GM12878 (cell line): Measurements from ENCODE around the gene TRMT44. TPM values are rescaled to one million over a fixed set of nuclear protein-coding genes. Genes with fewer than 3 reads are reported as not detected.

ENCODE experiments used
- ATAC-seq: fragments of 200-7000 bp; cut with Tn5 transposase; 3 replicates; pipeline ENCODE4 v1.9.1; 2020; ENCODE audit warnings: mild to moderate bottlenecking, moderate library complexity
- BruUV-seq: library from RNA; stranded (reverse); fragments of 400-500 nt; replicated peaks from 2 replicates; lab custom pipeline; 2021; lab: Mats Ljungman, UMichigan
- CTCF ChIA-PET: fragments of 300-600 bp; sonication (Branson Sonifier 250); formaldehyde crosslinking; extraction: SDS; loops from one replicate; lab custom pipeline; 2021; ENCODE audit warnings: inconsistent platforms; lab: Yijun Ruan, JAX
- POLR2A ChIA-PET: fragments of 350-600 bp; formaldehyde crosslinking; extraction: SDS; loops from one replicate; lab custom pipeline; 2021; ENCODE audit warnings: inconsistent platforms; lab: Charles Lee
- RAD21 ChIA-PET: fragments of 300-600 bp; sonication (Branson Sonifier 250); formaldehyde crosslinking; loops from one replicate; lab custom pipeline; 2023; ENCODE audit warnings: antibody characterized with exemption; ENCODE audit not compliant: unreplicated experiment; lab: Charles Lee
- SMC1A ChIA-PET: fragments of 300-600 bp; sonication (Branson Sonifier 250); formaldehyde crosslinking; loops from one replicate; lab custom pipeline; 2023; ENCODE audit not compliant: unreplicated experiment, uncharacterized antibody; lab: Charles Lee
- DNase-seq: peaks from one replicate; pipeline ENCODE4 v3.0.0-alpha.2; 2011; ENCODE audit warnings: low read depth, low spot score
- FAIRE-seq: peaks from 3 replicates; lab custom pipeline; 2011; peaks lifted over from hg19 to GRCh38; lab: Jason Lieb, UNC
- H2AFZ ChIP-seq: 2 replicates; pipeline ENCODE4 v1.6.0; 2011; ENCODE audit warnings: low read depth, low read length, control low read depth; ENCODE audit not compliant: control insufficient read depth
- H3K27ac ChIP-seq: 2 replicates; pipeline ENCODE4 v1.5.1; 2011; ENCODE audit warnings: control low read depth; ENCODE audit not compliant: control insufficient read depth, insufficient read depth
- H3K27me3 ChIP-seq, 2 experiments: replicated peaks in 1 of 2; 2 replicates each; pipeline versions ENCODE4 v1.6.0 to v1.6.1; 2011; ENCODE audit warnings: low read length in 1 of 2; ENCODE audit not compliant: control insufficient read depth in 2 of 2, insufficient read depth in 2 of 2
- H3K36me3 ChIP-seq, 2 experiments: 2 replicates each; pipeline ENCODE4 v1.5.1; 2011; ENCODE audit warnings: low read length in 1 of 2; ENCODE audit not compliant: control insufficient read depth in 2 of 2, insufficient read depth in 2 of 2
- H3K4me1 ChIP-seq: 2 replicates; pipeline ENCODE4 v1.6.1; 2011; ENCODE audit warnings: mild to moderate bottlenecking, low read length, moderate library complexity, mixed read lengths; ENCODE audit not compliant: control insufficient read depth, insufficient read depth
- H3K4me2 ChIP-seq: 2 replicates; pipeline ENCODE4 v1.6.0; 2011; ENCODE audit warnings: control low read depth; ENCODE audit not compliant: control insufficient read depth, insufficient read depth
- H3K4me3 ChIP-seq: fragments of 200-600 bp; sonication (generic); 2 replicates; pipeline ENCODE4 v1.5.1; 2016
- H3K79me2 ChIP-seq: 2 replicates; pipeline ENCODE4 v1.6.0; 2011; ENCODE audit warnings: low read length; ENCODE audit not compliant: control insufficient read depth, insufficient read depth
- H3K9ac ChIP-seq: 2 replicates; pipeline ENCODE4 v1.8.0; 2011; ENCODE audit warnings: low read length, control low read depth, mixed read lengths; ENCODE audit not compliant: control insufficient read depth, insufficient read depth
- H3K9me3 ChIP-seq: replicated peaks from 3 replicates; pipeline ENCODE4 v1.5.1; 2011; ENCODE audit warnings: mild to moderate bottlenecking, low read length; ENCODE audit not compliant: control insufficient read depth, insufficient read depth
- H4K20me1 ChIP-seq: 2 replicates; pipeline ENCODE4 v1.6.0; 2011; ENCODE audit not compliant: control insufficient read depth, insufficient read depth
- DPF2 ChIP-seq: fragments of 450-650 bp; IDR thresholded peaks from 2 replicates; pipeline ENCODE4 v1.6.1; 2017; ENCODE audit warnings: mild to moderate bottlenecking
- EZH2 ChIP-seq: IDR thresholded peaks from 2 replicates; pipeline ENCODE4 v1.6.1; 2012; ENCODE audit warnings: low read depth, mild to moderate bottlenecking, control low read depth, inconsistent platforms, low read length, borderline replicate concordance; ENCODE audit not compliant: control insufficient read depth
- HDGF ChIP-seq: fragments of 450-650 bp; IDR thresholded peaks from 2 replicates; pipeline ENCODE4 v1.6.1; 2016; ENCODE audit warnings: antibody characterized with exemption
- MYB ChIP-seq: fragments of 150-350 bp; IDR thresholded peaks from 2 replicates; pipeline ENCODE4 v1.6.1; 2014; ENCODE audit warnings: mild to moderate bottlenecking, low read depth, low read length, borderline replicate concordance
- MYC ChIP-seq: IDR thresholded peaks from 2 replicates; pipeline ENCODE4 v1.6.1; 2011; ENCODE audit warnings: mild to moderate bottlenecking, low read length, moderate library complexity, inconsistent platforms; ENCODE audit not compliant: insufficient read depth, insufficient replicate concordance, insufficient read length, severe bottlenecking
- NFIC ChIP-seq: IDR thresholded peaks from 2 replicates; pipeline ENCODE4 v1.6.1; 2012; ENCODE audit warnings: low read depth, mild to moderate bottlenecking, inconsistent platforms, low read length, moderate library complexity
- NR2C1 ChIP-seq: fragments of 450-650 bp; IDR thresholded peaks from 2 replicates; pipeline ENCODE4 v1.6.1; 2017; ENCODE audit warnings: antibody characterized with exemption, mild to moderate bottlenecking, moderate library complexity
- PKNOX1 ChIP-seq: fragments of 450-650 bp; IDR thresholded peaks from 2 replicates; pipeline ENCODE4 v1.6.1; 2016; ENCODE audit warnings: mild to moderate bottlenecking
- RAD21 ChIP-seq: IDR thresholded peaks from 2 replicates; pipeline ENCODE4 v1.6.1; 2011; ENCODE audit warnings: mild to moderate bottlenecking, low read depth, low read length, moderate library complexity; ENCODE audit not compliant: insufficient read depth
- YBX1 ChIP-seq: fragments of 450-650 bp; IDR thresholded peaks from 2 replicates; pipeline ENCODE4 v1.6.1; 2016; ENCODE audit warnings: antibody characterized with exemption
- ZNF24 ChIP-seq: fragments of 450-650 bp; IDR thresholded peaks from 2 replicates; pipeline ENCODE4 v1.6.1; 2017; ENCODE audit warnings: antibody characterized with exemption, mild to moderate bottlenecking
- WGBS: methylation state at CpG from one replicate; pipeline ENCODE4 v1.1.6; 2016; ENCODE audit warnings: low lambda C conversion rate; ENCODE audit not compliant: insufficient replicate concordance, insufficient coverage; ENCODE audit errors: missing lambda C conversion rate; 5-methylcytosine and 5-hydroxymethylcytosine counted together
- in situ Hi-C: fragments of 300-500 bp; cut with MboI; formaldehyde crosslinking; loops from 9 replicates; pipeline ENCODE4 v1.14.3; 2018; ENCODE audit warnings: mixed read lengths
- intact Hi-C: fragments of 100-400 bp; cut with micrococcal nuclease; formaldehyde crosslinking; loops from one replicate; pipeline ENCODE4 v1.14.2; 2022; ENCODE audit not compliant: unreplicated experiment
- polyA plus RNA-seq, 11 experiments: library from polyadenylated mRNA; depleted of rRNA in 4 of 11; unstranded in 6 of 11; stranded (reverse) in 5 of 11; fragments of >200 nt; fragmentation: Nextera tagmentation in 4 of 11; fragmentation: Illumina TruSeq in 1 of 11; extraction: Ambion mirVana in 4 of 11; extraction: Trizol in 1 of 11; gene quantifications; 1 replicate in 1 of 11; 2 replicates in 10 of 11; pipeline versions ENCODE4 v1.2.1 to v1.2.3, GENCODE V29; 2011 to 2016; ENCODE audit warnings: inconsistent platforms in 2 of 11, missing spikeins in 2 of 11, low read depth in 1 of 11
- total RNA-seq, 4 experiments: library from RNA; depleted of rRNA in 3 of 4; stranded (reverse); fragments of >200 nt in 3 of 4; fragmentation: Illumina TruSeq in 1 of 4; extraction: Trizol in 1 of 4; gene quantifications; 2 replicates each; pipeline versions ENCODE4 v1.2.1 to v1.2.3, GENCODE V29; 2013 to 2021
- TF ChIP-seq, protein P1 (sequence below), 3 experiments: IDR thresholded peaks in 2 of 3; conservative IDR thresholded peaks in 1 of 3; 2 replicates each; pipeline ENCODE4 v1.5.1; 2011; ENCODE audit warnings: low read depth in 3 of 3, low read length in 3 of 3, mild to moderate bottlenecking in 3 of 3, control low read depth in 2 of 3, moderate library complexity in 2 of 3, inconsistent platforms in 1 of 3, mixed read lengths in 1 of 3; ENCODE audit not compliant: control insufficient read depth in 2 of 3, insufficient read depth in 1 of 3; ENCODE audit errors: extremely low read depth in 1 of 3
- TF ChIP-seq, protein P2 (sequence below): fragments of 450-650 bp; conservative IDR thresholded peaks from 2 replicates; pipeline ENCODE4 v1.6.1; 2017; ENCODE audit warnings: mild to moderate bottlenecking, moderate library complexity
- TF ChIP-seq, protein P3 (sequence below): fragments of 450-650 bp; IDR thresholded peaks from 2 replicates; pipeline ENCODE4 v1.6.1; 2017; ENCODE audit warnings: mild to moderate bottlenecking, low read depth, inconsistent platforms; ENCODE audit not compliant: poor library complexity, severe bottlenecking

TRMT44 gene
- total and polyA plus RNA-seq, 10 of the 15 experiments (the other 5 are each of a cell fraction or from before 2014, with no cell fraction given), result 1.3 to 18.5 (median 10.1) TPM

DNA sequence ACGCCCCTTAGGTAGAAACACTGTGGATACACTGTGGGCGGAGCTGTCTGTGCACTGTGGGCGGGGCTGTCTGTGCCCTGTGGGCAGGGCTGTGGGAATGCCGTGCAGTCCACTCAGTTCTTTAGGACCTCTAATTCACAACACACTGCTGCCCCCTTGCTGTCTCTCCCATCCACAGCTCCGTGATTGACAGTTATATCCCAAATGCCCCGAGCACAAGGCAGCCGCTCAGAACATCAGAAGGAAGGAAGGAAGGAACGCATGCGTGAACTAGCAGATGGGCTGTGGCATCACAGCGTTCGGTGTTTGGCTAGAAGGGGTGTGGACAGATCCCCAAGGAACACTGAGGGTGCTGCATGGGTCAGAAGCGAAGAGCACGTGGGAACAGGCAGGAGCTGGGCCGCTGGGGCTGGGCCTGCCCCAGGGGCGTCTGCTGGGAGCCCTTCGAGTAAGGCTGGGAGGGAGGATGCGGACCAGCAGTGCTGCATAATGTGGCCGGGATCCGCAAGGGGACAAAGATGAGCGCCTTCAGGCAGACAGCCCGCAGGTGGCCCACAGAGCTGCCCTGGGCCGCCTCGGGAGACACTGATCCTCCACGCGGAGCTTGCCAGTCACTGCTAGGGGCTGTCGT lies 29.8 kb upstream of the TRMT44 start:
- H3K4me1 ChIP-seq, result no peaks in the 10 kb centered on the region
- ChIA-PET RAD21 (interaction anchor here (0.8 to 1.5 kb wide), 2 partner anchors 9 to 234 kb away, joined by 3 to 5 read pairs; no protein-coding TSS in a partner anchor), SMC1A (no interaction called here), CTCF (interaction anchor here (0.7 to 1.2 kb wide), 3 partner anchors 58 to 234 kb away, joined by 3 to 4 read pairs (median 3); no protein-coding TSS in a partner anchor), POLR2A (interaction anchor here (1.0 kb wide), 1 partner anchor 25 kb away, joined by 3 read pairs; no protein-coding TSS in a partner anchor)
- peak; percentile 64 for ATAC-seq
- H3K36me3 ChIP-seq, result peaks cover 9 to 16% of the 10 kb centered on the region in 2 experiments
- H3K4me2 ChIP-seq, result no peak overlapping the region
- no peaks in the 10 kb centered on the region for H3K79me2 ChIP-seq
- FAIRE-seq, result no peak
- H3K9ac ChIP-seq, result no peak overlapping the region
- WGBS, result 91% methylated on average over 26 of the region's 26 CpGs
- no peak overlapping the region for H2AFZ ChIP-seq
- intact Hi-C loops, result no loop called here
- no peak overlapping the region for H3K4me3 ChIP-seq
- no TSS peak for BruUV-seq
- no peaks in the 10 kb centered on the region for H3K9me3 ChIP-seq
- H3K27me3 ChIP-seq, result no peaks in the 10 kb centered on the region
- DNase-seq, result no peak
- no peaks in the 10 kb centered on the region for H4K20me1 ChIP-seq
- no peak overlapping the region for H3K27ac ChIP-seq
- in situ Hi-C loops, result no loop called here
- TF ChIP-seq DPF2, result no peak
- TF ChIP-seq NR2C1, result no peak
- peak; percentile 32; the same call in 1 of the 2 replicates for TF ChIP-seq PKNOX1
- no peak for TF ChIP-seq ZNF24
- TF ChIP-seq HDGF, result no peak
- TF ChIP-seq MYC, result no peak
- no peak for TF ChIP-seq MYB
- TF ChIP-seq YBX1, result no peak
- no peak for TF ChIP-seq NFIC
- TF ChIP-seq, protein P1, sequence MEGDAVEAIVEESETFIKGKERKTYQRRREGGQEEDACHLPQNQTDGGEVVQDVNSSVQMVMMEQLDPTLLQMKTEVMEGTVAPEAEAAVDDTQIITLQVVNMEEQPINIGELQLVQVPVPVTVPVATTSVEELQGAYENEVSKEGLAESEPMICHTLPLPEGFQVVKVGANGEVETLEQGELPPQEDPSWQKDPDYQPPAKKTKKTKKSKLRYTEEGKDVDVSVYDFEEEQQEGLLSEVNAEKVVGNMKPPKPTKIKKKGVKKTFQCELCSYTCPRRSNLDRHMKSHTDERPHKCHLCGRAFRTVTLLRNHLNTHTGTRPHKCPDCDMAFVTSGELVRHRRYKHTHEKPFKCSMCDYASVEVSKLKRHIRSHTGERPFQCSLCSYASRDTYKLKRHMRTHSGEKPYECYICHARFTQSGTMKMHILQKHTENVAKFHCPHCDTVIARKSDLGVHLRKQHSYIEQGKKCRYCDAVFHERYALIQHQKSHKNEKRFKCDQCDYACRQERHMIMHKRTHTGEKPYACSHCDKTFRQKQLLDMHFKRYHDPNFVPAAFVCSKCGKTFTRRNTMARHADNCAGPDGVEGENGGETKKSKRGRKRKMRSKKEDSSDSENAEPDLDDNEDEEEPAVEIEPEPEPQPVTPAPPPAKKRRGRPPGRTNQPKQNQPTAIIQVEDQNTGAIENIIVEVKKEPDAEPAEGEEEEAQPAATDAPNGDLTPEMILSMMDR (IDR thresholded peaks at IDR 0.05 in 2 of 3, conservative IDR thresholded peaks at IDR 0.05 in 1 of 3; ENCODE audit: control insufficient read depth in 2 of 3, extremely low read depth in 1 of 3, insufficient read depth in 1 of 3, low read depth in 3 of 3, low read length in 3 of 3), result peak in 2 of 3 experiments; percentile 20 to 26; a peak in 2 of 6 replicates
- TF ChIP-seq, protein P2, sequence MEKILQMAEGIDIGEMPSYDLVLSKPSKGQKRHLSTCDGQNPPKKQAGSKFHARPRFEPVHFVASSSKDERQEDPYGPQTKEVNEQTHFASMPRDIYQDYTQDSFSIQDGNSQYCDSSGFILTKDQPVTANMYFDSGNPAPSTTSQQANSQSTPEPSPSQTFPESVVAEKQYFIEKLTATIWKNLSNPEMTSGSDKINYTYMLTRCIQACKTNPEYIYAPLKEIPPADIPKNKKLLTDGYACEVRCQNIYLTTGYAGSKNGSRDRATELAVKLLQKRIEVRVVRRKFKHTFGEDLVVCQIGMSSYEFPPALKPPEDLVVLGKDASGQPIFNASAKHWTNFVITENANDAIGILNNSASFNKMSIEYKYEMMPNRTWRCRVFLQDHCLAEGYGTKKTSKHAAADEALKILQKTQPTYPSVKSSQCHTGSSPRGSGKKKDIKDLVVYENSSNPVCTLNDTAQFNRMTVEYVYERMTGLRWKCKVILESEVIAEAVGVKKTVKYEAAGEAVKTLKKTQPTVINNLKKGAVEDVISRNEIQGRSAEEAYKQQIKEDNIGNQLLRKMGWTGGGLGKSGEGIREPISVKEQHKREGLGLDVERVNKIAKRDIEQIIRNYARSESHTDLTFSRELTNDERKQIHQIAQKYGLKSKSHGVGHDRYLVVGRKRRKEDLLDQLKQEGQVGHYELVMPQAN, result no peak
- 0 out of 2 replicates have a peak, but pooled peaks have one; percentile 2 for TF ChIP-seq RAD21
- TF ChIP-seq, protein P3, sequence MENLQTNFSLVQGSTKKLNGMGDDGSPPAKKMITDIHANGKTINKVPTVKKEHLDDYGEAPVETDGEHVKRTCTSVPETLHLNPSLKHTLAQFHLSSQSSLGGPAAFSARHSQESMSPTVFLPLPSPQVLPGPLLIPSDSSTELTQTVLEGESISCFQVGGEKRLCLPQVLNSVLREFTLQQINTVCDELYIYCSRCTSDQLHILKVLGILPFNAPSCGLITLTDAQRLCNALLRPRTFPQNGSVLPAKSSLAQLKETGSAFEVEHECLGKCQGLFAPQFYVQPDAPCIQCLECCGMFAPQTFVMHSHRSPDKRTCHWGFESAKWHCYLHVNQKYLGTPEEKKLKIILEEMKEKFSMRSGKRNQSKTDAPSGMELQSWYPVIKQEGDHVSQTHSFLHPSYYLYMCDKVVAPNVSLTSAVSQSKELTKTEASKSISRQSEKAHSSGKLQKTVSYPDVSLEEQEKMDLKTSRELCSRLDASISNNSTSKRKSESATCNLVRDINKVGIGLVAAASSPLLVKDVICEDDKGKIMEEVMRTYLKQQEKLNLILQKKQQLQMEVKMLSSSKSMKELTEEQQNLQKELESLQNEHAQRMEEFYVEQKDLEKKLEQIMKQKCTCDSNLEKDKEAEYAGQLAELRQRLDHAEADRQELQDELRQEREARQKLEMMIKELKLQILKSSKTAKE, result no peak
- TF ChIP-seq EZH2, result no peak
